Dedifferentiated amniotic fluid mesenchymal stem cell (primary cell): ENCODE measurements around the gene TSPAN33.

Experiments
- DNase-seq: peaks from one replicate; pipeline ENCODE4 v3.0.0-alpha.2; 2016; ENCODE audit errors: extremely low spot score

TSPAN33 gene

DNA sequence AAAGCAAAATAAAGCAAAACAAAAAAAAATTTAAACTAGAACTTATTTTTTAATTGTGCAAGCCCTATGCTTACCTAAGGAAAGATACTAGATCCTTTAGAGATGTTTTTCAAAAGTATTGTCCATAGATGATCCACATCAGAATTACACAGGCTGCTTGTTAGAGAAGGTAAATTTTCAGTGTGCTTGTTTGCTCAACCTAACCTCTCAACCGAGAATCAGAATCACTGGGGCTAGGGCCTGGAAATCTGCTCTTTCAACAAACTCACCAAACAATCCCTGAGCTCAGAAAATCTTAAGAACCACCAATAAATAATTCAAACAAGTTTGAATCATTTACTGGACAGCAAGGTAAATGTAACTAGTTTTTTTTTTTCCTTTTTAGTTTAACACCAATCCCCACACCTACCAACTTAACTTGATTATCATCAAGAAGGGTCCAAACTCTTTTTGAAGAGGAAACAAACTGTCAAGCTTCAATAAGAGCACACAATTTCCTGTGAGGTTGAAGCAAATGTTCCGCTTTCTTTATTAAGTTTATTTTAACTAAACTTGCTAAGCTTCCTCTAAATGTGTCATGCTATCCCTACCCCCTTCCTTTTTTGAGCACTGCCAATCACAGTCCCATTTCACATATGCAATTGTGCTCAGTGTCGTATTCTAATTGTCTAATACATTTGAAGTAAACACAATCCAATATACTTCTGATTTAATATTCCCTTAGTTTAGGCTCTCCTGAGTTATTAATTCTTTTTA lies 7.4 kb upstream of the TSPAN33 start:
- no peak for DNase-seq

DNA sequence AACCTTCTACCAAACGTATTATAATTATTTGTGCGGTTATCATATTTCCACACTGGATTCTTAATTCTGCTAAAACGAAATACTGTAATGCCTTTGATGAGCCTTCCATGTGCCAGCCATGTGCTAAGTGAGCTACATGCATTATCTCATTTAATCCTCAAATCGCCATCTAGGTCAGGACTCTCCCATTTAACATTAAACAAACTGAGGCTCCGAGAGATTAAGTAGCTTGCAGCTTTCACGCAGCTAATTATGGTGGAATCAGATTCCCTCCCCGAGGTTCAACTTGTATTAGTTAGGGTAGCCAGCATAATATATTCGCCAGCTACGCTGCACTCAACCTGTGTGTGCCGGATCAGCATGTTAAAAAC lies 798 bp upstream of the TSPAN33 start:
- no peak for DNase-seq

DNA sequence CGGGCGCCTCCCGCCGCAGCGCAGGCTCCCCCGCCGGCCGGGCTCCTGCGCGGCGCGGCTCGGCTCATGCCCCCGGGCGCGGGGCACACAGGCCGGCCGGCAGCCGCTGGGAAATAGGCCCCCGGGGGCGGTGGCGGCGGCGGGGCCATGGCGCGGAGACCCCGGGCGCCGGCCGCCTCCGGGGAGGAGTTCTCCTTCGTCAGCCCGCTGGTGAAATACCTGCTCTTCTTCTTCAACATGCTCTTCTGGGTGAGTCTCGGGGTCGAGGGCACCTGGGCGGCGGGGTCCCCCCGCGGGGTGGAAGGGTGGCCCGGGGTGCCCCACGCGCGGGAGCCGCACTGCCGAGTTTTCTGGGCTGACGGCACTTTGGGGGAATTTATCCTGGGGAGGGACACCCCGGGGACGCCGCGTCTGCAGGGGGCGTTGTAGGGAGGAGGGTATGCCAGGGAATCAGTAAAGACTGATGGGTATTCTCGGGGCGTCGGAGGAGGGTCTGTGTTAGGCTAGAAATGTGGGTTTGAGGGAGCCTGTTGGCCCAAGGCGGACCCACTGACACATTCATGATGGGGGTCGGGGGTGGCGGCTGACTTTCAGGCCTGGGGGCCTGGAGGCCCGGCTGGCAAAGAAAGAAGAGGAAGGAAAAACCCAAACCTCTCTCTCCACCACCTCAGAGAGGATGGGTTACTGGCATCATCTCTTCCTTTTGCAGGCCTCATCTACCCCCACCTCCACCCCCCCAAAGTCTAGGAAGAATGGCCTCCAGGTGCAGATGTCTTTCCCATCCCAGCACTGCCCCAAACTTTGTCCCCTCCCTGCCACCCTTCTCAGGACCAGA lies 544 bp downstream of the TSPAN33 start:
- DNase-seq = no peak

DNA sequence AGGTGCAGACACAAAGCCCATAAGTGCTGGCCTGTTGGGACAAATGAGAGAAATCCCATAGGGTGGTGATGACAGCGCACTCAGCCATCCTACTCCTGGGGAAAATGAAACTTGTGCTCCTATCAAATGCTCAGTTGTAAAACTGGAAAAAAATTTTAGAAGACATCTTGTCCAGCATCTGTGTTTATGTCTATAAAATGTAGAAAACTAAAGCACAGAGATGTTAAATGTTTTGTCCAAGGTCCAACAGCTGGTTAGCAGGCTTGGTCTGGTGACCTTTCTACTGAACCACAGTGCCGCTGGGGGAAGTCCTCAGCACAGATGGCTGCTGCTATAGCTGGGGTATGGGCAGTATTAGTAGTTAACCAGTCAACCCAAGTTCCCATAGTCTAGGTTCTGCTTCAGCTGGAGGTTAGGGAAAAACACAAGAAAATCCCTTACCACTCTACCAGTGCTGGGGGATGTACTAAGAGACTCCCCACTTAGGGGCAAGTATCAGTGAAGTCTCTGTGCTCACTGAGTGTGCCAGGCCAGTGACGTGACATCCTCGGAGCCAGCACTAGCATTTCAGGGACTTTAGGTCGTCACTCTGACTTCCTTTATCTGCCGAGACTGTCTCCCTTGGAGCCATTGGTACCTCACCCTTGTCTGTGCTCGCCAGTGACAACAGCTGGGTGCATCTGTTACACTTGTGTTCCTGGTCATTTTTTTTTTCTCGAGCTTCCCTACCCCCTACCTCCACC lies 1.9 kb downstream of the TSPAN33 start:
- DNase-seq = no peak

DNA sequence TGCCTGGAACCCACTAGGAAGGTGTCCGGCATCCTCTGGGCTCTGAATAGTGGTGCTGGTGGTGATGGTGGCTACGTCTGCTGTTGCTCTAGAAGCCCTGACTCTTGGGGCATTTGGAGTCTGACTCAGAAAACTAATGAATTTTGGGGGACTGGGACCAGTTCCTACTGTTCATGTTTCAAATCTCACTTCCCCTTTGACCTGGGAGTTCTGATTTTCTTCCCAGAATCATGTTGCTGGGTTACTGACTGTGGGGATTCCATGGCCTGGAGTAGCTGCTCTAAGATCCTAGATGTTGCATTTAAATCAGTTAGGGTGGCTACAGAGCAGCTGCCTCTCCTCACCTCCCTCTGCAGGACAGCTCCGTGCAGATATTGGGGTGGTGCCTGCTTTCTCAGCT lies 3.2 kb downstream of the TSPAN33 start:
- DNase-seq = no peak

DNA sequence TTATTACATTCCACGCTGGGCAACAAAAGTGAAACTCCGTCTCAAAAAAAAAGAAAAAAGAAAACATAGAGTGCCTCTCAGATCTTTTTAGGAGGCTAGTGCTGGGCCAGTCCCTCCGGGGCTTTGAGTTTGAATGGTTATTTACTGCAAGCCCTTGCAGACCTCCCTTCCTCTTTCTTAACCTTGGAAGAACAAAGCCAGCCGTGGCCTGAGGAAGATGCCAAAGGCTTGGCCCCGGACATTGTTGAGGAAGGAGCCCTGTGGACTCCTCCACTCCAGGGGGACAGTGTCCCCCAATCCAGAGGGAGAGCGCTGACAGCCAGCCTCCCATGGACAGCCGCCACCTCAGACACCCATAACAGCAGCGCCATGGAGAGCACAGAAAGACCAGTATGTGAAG lies 5.0 kb downstream of the TSPAN33 start:
- no peak for DNase-seq

DNA sequence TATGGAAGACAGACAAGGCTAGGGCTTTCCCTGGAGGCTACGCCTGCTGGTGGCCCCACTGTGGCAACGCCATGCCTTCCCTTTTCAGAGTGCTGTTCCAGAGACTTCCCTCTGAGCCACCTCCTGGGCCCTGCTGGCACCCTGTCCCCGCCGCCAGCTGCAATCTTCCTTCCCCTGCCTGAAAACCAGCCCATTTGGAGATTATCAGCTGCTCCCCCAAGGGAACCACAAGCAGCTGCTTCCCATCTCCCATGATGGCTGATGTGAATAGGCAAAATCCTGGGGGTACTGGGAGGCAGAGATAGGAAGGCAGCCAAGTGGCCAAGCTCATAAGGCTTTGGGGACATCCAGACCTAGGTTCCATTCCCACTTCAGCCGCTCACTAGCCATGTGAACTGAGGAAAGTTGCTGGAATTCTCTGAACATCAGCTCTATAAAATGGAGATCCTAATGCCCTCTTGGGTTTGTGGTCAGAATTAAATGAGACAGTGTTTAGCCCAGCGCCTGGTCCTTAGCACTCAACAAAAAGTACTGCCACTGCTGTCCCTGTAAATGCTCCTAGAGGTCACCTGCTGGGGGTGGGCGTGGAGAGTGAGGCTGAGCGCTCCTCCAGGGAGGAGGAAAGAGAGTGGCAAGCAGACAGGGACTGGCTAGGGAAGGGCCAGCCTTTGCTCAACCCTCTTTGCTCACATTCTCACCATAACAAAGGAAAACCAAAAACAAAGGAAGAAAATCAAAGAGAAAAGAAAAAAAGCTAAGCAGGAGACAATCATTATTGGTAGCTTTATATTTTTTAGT lies 5.9 kb downstream of the TSPAN33 start:
- DNase-seq = no peak

DNA sequence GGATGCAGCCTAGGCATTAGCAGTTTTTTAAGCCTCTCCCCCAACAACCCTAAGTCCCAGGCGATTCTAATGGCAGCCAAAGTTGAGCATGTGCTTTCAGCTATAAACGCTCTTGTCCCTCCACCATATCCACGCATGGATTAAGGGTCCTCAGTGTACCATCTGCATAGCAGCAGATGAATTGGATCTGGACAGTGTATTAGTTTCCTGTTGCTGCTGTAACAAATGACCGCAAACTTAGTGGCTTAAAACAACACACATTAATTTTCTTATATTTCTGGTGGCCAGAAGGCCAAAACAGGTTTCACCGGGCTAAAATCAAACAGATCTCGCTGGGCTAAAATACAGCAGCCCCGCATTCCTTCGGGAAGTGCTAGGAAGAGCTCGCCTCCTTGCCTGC lies 13.1 kb downstream of the TSPAN33 start:
- no peak for DNase-seq

DNA sequence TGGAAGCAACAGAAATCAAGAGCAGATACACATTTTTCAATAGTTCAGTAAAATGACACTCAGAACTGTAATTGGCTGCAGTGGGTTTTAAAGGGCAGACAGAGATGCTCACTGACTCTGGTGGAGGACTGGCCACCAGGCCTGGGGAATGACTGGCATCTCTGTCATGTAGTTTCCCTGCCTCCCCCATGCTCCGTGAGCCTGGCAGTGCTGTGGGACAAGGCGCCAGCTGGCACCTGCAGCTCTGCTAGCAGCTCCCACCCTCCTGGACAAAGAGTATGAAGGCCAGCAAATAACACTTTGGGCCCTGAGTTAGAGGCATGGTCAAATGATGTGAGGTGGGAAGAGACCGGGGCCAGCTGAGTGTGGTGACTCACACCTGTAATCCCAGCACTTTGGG lies 15.0 kb downstream of the TSPAN33 start:
- no peak for DNase-seq

DNA sequence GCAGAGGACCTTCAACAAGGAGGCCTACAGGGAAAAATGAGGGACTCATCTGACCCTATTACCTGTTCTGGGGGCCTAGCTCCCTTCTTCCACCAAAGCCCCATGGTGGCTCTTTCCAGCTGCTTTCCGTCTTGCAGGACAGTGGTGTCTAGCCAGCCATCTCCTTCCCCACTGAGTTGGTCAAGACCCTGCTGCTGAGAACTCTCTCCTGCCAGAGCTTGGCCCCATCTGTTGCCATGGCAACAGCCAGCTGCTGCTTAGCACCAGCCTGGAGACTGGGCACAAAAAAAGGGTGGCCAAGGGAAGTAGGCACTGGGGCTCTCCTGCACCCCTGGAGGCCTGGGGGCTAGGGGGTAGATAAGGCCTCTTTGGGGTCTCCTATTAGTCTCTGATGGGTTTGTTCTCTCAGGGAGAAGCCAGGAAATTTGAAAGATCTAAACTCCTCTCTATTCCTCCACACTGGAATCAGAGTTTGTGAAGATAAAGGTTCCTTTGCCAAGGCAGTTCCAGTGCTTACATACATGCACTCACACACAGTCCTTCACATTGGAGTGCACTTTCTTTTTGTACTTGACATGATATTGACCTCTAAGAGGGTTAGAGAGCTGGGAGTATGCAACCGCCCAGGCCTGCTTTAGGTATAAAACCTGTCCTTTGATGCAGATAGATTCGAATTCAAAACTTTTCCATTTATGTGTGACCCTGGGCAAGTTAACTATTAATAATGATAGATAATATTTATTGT lies 15.8 kb downstream of the TSPAN33 start:
- no peak for DNase-seq

DNA sequence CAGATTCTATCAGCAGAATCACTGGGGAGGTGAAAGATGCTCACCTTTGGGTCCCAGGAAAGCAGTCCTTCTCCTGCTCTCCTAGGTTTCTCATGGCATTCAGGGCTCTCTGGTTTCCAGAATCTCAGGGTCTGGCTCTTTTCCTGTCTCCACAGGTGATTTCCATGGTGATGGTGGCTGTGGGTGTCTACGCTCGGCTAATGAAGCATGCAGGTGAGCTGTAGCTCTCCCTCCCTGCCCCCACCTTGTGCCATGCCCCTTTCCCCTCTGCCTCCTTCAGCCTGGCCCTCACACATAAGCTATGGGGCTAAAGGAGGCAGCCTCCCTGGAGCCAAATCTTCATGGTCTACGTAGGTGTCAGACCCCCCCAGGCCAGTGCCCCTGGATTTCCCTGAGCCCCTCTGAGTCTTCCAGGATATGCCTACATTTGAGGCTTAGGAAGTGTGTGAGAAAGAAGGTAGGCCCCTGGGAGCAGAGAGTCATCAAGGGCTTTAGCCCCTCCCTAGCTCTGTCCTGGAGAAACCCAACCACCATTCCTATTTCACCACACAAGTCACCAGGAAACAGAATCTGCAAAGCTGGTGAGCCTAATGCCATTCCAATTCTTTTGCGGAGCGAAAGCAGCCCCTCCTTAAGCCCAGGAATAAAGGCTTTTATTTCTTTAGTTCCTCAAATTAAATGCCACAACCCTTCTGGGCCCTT lies 17.2 kb downstream of the TSPAN33 start:
- no peak for DNase-seq

DNA sequence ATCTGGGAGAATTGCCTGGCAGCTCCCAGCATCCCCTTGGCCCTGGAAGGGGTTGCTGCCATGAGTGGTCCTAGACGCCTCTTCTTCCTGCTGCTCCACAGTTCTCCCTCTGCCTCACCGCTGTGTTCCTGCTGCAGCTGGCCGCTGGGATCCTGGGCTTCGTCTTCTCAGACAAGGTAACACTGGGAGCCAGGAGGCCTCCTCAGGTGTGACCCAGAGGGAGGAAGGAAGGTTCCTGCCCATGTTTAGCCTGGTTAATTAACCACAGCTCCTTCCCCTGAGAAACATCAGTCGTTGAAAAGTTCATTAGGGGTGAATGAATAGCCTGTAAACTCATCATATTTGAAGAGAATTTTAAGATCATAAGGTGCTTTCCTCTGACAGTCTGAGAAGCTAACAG lies 18.2 kb downstream of the TSPAN33 start:
- DNase-seq = no peak

DNA sequence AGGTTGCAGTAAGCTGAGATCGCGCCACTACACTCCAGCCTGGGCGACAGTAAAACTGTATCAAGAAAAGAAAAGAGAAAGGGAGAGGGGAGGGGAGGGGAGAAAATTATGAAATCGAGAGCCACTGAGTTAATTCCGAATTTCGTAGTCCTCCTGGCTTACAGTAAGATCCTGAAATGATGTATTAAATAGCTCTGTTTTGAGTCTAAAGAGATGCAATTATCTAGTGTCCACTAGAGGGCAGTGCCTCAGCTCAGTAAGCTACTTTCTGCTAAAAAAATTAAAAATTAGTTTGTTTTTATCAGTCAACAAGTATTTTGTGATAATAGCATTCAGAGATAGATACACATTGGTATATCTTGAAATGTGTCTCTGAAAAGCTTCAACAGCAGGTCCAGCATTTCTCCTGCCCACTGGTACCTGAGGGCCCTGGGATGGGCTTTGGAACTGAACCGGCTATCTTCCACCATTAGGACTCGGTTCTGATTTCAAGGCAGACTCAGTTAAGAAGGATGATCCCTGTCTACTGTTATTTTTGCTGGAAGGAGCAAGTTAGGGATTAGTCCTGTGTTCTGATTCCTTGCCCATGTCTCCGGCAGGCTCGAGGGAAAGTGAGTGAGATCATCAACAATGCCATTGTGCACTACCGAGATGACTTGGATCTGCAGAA lies 19.5 kb downstream of the TSPAN33 start:
- DNase-seq = peak; percentile 77

DNA sequence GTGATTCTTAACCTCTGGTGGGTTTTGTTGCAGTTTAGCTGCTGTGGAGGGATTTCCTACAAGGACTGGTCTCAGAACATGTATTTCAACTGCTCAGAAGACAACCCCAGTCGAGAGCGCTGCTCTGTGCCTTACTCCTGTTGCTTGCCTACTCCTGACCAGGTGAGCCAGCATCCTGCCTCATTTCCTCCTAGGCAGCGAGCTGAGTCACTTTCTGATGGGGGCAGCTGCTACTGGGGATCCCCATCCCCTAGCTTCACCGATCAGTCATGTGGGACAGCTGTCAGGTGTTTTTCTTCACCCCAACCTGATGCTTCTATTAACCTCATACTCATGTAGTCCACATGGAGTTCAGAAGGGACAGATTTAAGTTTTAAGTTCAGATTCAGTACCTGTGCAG lies 22.2 kb downstream of the TSPAN33 start:
- DNase-seq = no peak

DNA sequence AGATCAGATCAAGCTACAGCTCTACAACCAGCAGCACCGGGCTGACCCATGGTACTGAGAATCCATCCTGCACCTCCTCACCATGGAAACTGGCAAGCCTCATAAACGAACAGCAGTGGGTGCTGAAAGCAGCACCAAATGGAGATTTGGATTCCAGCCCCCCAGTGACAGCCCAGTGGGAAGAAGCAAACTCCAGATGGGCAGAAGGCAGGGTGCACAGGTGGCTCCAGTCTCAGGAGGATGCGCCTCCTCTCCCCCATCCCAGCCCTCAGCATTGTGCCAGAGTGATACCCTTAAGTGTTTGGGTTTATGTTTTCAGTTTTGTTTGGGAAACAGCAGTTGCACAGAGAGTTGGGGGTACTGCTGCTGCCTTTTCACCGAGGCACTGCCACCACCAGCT lies 23.3 kb downstream of the TSPAN33 start:
- no peak for DNase-seq

DNA sequence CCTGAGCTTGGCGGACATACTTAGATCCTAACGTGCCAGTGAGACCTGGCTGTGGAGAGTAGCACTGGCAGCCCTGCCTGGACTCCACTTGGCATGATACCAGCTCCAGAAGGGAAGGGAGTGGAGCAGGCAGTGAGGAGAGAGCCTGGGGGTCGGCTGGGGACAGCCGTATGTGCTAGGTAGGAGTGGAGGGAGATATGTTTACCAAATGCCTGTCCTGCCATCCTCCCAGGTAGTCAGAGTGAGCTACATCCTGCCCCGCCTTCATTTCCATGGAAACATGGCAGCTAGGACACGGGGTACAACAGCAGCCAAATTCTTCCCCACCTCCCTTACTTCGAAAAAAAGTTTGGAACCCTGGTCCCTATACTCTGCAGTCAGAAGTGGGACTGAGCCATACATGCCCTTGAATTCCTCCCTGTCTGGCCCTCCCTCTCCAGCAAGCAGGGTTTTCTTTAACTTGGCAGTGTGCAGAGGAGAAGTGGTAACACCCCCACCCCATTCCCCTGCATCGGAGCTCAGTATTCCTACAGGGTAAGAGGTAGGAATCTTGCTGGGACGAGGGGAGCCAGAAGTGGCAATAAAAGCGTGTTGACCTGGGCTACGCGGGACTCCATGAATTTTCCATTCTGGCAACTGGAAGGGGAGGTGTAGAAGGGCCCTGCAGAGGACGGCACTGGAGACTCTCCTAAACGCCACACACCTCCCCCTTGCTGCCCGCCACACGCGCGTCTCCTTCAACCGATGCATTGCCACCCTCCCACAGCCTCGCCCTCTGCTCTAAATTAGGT lies 23.9 kb downstream of the TSPAN33 start:
- no peak for DNase-seq

DNA sequence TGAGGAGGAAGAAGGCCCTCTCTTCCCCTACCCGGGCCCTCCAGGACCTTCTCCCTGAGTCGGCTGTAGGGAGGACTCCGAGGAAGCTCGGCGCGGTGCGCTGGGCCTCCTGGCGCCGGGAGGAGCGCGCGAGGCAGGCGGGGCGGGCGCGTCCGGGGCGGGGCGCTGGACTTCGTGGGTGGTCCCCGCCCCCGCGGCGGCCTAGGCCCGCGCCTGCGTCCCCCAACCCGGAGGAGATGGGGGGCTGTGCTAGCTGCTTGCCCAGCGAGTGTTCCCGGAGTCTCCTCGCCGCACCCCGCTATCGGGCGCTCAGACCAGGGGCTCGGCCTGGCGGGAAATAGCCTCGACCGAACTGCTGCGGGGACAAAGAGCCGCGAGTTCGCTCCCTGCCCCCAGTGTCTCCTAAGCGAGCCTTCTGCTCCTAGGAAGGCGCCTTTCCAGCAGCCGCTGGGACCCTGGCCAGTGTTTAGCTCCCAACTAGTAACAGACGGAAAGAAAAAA lies 24.7 kb downstream of the TSPAN33 start:
- no peak for DNase-seq

DNA sequence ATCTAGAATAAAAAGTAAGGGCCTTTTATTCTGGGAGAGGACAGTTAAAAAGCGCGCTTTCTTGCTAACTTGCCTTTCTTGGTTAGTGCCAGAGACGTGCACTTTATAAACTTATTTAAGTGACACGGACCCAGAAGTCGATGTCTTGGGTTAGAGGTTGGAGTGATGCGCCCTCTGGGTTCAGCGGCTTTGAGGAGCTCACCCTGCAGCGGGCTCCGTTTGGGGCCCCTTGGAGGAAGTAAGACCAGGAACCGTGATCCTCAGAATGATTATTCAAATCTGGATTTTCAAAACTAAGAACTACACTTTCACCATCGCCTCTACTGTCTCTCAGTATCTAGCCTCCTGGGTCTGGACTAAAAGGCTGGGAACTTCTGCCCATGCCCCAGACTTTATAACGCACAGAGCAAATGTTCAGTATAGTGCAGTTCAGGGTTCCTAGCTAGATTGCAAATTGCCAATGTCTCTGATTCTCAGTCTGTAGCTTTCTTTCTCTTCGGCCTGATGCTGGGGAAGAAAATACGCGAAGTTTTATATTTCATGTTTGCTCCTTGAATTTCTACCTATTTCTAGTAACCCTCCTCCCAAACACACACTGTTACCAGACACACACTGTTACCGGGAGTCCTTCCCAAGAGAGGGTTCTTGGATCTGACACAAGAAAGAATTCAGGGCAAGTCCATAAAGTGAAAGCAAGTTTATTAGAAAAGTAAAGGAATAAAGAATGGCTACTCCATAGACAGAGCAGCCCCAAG lies 25.4 kb downstream of the TSPAN33 start:
- DNase-seq = no peak
